Activated CD8-positive, alpha-beta memory T cell treated with anti-CD3 and anti-CD28 coated beads, Interleukin-2, amount 50 U/mL, for 24 hours (primary cell): ENCODE data around the gene NPAT.
"Not testable (repeated sequence)": the region's sequence is repeated elsewhere in the genome, so short reads cannot be mapped to it uniquely, and the experiment has no call there.

Source experiments
- DNase-seq: peaks from one replicate; pipeline ENCODE4 v3.0.0-alpha.2; 2020; ENCODE audit errors: extremely low read depth

The NPAT gene

GRCh38 chr11:108154591-108154990, 67.8 kb downstream of the NPAT start:
- no peak for DNase-seq

DNA sequence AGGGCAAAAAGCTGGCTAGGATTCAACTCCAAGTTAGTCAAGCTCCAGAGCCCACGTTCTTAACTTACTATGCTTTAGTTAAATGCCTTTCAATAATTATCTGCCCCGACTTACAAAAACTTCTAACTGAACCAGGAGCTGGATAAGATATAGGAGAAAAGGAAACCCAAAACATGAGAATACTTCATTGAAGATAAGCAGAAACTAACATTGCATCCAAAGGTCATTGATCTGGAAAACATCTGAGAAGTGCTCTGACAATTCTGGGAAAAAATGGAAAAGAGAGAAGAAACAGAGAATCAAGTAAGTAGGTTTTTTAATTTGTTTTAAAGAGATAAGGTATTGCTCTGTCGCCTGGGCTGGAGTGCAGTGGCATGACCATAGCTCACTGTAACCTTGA, 73.9 kb downstream of the NPAT start:
- no peak for DNase-seq

DNA sequence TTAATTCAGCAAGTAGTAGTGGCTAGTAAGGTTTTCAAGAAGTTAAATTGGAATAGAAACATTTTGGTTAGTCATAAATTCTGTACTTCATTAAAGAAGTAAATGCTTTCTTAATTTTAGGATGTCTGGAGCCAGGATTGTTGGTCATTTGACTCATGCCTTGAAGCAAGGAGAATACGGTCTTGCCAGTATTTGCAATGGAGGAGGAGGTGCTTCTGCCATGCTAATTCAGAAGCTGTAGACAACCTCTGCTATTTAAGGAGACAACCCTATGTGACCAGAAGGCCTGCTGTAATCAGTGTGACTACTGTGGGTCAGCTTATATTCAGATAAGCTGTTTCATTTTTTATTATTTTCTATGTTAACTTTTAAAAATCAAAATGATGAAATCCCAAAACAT, 75.3 kb downstream of the NPAT start:
- no peak for DNase-seq

GRCh38 chr11:108144615-108145014, 77.8 kb downstream of the NPAT start:
- no peak for DNase-seq

GRCh38 chr11:108142304-108142703, 80.1 kb downstream of the NPAT start:
- DNase-seq, result no peak

DNA sequence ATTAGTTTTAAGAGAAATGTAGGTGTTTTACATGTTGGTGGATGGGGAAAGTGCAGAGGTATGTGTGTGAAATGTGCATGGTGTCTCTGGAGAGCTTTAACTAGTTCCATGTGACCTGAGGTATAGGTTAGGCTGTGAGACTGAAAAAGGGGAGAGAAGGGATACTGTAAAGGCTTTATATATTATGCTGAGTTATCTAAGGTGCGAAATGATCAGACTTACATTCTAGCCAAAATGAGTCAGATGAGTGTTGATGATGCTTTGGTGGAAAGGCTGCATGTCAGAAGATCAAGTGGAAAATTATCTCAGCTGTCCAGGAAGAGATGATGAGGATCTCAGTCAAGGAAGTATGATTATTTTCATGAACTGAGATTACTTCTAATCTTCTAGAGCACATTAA, 85.2 kb downstream of the NPAT start:
- no peak for DNase-seq

DNA sequence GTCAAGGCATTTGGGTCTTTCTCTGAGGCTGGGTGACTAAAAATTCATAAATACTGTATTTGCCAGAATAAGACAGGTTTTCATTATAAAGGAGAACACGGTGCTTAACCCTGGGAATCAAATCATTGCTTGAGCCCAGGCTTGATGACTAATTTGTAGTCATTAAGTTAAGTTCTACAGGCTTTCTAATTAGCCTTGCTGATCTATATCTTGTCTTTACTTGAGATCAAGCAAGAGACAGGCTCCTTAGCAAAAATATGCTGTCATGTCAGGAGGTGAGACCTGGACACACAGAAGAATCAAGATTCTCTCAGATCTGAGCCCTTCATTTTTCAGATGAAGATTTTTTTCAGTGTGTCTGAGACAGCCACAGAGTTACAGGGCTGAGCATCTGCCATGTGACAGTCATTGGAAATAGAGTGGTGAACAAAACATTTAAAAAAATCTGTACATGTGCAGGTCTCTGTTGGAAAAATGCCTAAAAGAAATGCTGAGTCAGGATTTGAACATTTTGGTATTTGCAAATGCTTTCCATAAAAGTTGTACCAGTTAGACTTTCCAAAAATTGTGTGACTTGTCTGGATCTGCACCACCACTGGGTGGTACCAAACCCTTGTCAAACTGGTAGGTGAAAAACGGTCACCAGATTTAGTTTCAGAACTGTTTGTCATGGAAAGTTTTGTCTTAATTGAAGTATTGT, 86.4 kb downstream of the NPAT start:
- DNase-seq, result no peak

DNA sequence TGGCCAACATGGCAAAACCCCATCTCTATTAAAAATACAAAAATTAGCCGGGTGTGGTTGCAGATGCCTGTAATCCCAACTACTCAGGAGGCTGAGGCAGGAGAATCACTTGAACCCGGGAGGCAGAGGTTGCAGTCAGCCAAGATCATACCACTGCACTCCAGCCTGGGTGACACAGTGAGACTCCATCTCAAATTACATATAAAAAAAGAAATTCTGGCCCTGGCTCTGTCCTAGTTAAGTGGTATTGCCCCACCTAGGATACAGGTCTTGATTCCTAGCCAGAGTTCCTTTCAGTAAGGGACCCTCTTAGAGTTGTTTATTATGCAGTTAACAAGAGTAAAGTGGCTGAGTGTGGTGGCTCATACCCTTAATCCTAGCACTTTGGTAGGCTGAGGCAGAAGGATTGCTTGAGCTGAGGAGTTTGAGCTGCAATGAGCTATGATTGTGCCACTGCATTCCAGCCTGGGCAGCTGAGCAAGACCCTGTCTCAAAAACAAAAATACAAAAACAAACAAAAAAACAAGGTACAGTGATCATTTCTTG, 89.4 kb downstream of the NPAT start:
- DNase-seq, result not testable (repeated sequence)

- DNase-seq, result no peak
These were observed 90.4 kb downstream of the NPAT start for GRCh38 chr11:108131993-108132392.

- no peak for DNase-seq
These were observed 93.7 kb downstream of the NPAT start for GRCh38 chr11:108128772-108129171.

GRCh38 chr11:108125096-108125495, 97.3 kb downstream of the NPAT start:
- no peak for DNase-seq

DNA sequence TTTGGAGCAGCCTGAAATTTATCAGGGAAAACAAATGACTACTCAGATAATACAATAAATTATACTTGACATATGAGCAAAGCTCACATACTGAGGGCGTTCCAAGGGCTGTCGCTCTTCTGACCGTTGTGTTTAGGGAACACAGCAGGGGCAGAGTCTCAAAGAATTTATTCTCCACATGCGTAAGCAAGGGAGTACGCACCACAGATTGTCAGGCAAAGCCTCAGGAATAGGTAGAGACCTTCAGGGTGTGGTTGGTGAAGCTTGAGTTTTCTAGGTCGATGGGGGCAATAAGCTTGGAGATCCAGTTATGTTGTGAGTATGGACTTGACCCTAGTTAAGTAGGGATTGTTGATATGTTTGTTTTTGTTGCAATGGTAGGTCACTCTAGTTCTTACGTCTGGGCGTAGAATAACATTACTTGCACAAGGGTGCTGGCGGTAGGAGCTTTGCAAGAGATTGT, 100.2 kb downstream of the NPAT start:
- no peak for DNase-seq

GRCh38 chr11:108121274-108122155, 100.9 kb downstream of the NPAT start, which contains the start of gene ACAT1:
Gene ACAT1, plus strand, starts transcription at chr11:108121567. Its CDS starts 40 bp downstream, at chr11:108121607.
- DNase-seq, result peak; percentile 88

DNA sequence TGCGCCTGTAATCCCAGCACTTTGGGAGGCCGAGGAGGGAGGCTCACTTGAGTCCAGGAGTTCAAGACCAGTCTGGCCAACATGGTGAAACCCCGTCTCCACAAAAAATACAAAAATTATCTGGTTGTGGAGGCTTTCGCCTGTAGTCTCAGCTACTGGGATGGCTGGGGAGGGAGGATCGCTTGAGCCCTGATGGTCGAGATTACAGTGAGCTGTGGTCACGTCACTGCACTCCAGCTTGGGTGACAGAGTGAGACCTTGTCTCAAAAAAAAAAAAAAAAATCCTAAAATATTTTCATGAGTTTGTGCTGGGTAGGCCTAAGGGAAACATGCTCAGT, 101.5 kb downstream of the NPAT start:
- not testable (repeated sequence) for DNase-seq

DNA sequence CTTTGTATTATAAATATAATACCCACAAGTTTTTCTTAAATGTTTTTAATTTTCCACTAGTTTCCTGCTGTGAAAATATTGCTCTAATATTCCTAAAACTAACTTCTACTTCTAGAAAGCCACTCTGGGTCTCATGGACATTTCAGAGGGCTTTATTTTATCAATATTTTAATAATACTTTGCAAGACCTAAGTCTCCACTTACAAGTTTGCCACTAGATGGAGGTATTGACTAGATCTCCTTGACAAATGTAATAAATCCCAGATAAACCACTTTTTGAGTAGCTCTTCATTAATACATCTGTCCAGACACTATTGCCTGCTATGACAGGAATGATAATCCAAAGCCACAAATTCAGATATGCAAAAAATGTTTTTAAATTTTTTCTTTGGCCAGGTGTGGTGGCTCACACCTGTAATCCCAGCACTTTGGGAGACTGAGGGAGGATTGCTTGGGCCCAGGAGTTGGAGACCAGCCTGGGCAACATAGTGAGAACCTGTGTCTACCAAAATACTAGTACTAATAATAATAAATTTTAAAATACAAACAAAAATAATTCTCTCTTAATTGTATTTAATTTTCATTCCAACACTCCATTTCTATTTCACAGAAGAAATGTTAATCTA, 104.6 kb downstream of the NPAT start:
- DNase-seq, result no peak

- DNase-seq, result no peak
These were observed 106.8 kb downstream of the NPAT start for GRCh38 chr11:108115500-108116140.

DNA sequence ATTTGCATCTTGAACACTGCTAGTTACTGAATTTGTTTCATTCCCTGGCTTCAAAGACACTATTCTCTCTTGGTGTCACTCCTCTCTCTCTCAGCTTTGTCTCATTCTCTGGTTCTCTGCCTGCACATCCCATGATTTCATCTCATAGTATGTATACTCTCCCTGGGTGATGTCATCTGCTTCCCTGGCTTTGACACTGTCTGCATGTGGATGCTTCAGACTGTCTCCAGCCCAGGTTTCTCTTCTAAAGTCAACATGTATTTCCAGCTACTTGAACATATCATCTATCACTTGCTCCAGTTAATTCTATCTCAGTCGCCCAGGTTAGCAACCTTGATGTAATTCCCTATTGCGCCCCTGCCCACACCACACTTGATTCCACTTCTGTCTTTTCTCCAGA, 110.4 kb downstream of the NPAT start:
- DNase-seq, result no peak

DNA sequence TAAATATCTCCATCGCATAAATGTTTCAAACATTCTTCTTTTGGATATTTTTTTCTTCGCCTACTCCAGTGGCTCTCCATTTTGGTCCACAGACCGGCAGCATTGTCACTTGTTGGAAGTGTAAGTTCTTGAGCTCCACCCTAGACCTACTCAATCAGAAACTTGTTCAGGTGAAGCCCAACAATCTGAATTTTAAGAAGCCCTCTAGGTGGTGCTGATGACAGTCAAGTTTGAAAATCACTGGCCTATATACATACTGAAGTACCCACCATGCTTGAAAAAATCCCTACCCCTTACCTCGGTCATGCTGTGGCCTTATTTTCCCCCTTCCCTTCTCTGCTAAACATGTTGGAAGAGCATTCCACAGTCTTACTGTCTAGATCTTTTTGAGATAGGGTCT, 111.3 kb downstream of the NPAT start:
- no peak for DNase-seq
